ENCODE results near the gene LRRC28.

GRCh38 chr15:99385865-99386264 lies 134.6 kb downstream of the LRRC28 start:
- TF ChIP-seq CTCF (IDR thresholded peaks at IDR 0.05) (no peak), EZH2 (IDR thresholded peaks at IDR 0.05; ENCODE audit: borderline replicate concordance, insufficient read depth, low read depth, low read length, poor library complexity, severe bottlenecking) (no peak)
